Activated CD4-positive, alpha-beta T cell treated with anti-CD3 and anti-CD28 coated beads, Interleukin-10, Interleukin-2, amounts not matched to agents 100 ng/mL and 50 ng/mL, durations not matched to agents 16 hours and 8 hours (primary cell): ENCODE data around the gene LCN2.
A peak's percentile ranks its signal among the peaks of the same experiment; 100 is the strongest.

ENCODE experiments used
- DNase-seq: peaks from one replicate; pipeline ENCODE4 v3.0.0-alpha.2; 2020

The LCN2 gene

GRCh38 chr9:128151309-128152132, 2.3 kb downstream of the LCN2 start:
- no peak for DNase-seq

GRCh38 chr9:128152133-128153059, 3.1 kb downstream of the LCN2 start:
- DNase-seq = no peak

GRCh38 chr9:128153060-128153946, 4.0 kb downstream of the LCN2 start:
- no peak for DNase-seq

- no peak for DNase-seq
These were observed 4.9 kb downstream of the LCN2 start for GRCh38 chr9:128153947-128154695.

GRCh38 chr9:128155736-128156500, 6.7 kb downstream of the LCN2 start:
- DNase-seq = no peak

- peak; percentile 70 for DNase-seq
These were observed 10.2 kb downstream of the LCN2 start for GRCh38 chr9:128159522-128159783.

GRCh38 chr9:128159784-128160602, 10.7 kb downstream of the LCN2 start, which contains the start of gene BBLN:
TSS of gene BBLN (plus strand) at chr9:128160265. CDS start at chr9:128160408, 143 bp downstream.
- DNase-seq = peak; percentile 96

- DNase-seq = peak; percentile 49
These were observed 11.3 kb downstream of the LCN2 start for GRCh38 chr9:128160603-128160987.

GRCh38 chr9:128161215-128161902, 12.1 kb downstream of the LCN2 start:
- DNase-seq = no peak

- DNase-seq = no peak
These were observed 13.2 kb downstream of the LCN2 start for GRCh38 chr9:128162215-128163026.

- no peak for DNase-seq
These were observed 13.8 kb downstream of the LCN2 start for GRCh38 chr9:128163027-128163515.

GRCh38 chr9:128163523-128164306, 14.5 kb downstream of the LCN2 start:
- DNase-seq = no peak

GRCh38 chr9:128164307-128164885, 15.1 kb downstream of the LCN2 start:
- DNase-seq = no peak

GRCh38 chr9:128166169-128166568, 16.9 kb downstream of the LCN2 start:
- no peak for DNase-seq

- no peak for DNase-seq
These were observed 18.0 kb downstream of the LCN2 start for GRCh38 chr9:128167209-128167608.

GRCh38 chr9:128168731-128169308, 19.6 kb downstream of the LCN2 start:
- DNase-seq = no peak

GRCh38 chr9:128169492-128169891, 20.2 kb downstream of the LCN2 start:
- DNase-seq = no peak
